Activated CD4-positive, alpha-beta T cell treated with anti-CD3 and anti-CD28 coated beads, Interleukin-2, amount 50 U/mL, for 16 hours (primary cell): ENCODE data around the gene MAML2.

ENCODE experiments used
- DNase-seq: peaks from one replicate; pipeline ENCODE4 v3.0.0-alpha.2; 2020

MAML2 gene

GRCh38 chr11:96055706-96056387 lies 287.1 kb downstream of the MAML2 start:
- peak; percentile 43 for DNase-seq

- DNase-seq: peak; percentile 37
These were observed 287.9 kb downstream of the MAML2 start for GRCh38 chr11:96054870-96055705.

GRCh38 chr11:96052921-96053651 lies 289.9 kb downstream of the MAML2 start:
- no peak for DNase-seq

- peak; percentile 64 for DNase-seq
These were observed 291.2 kb downstream of the MAML2 start for GRCh38 chr11:96051820-96052219.

- DNase-seq: no peak
These were observed 292.4 kb downstream of the MAML2 start for GRCh38 chr11:96050435-96051182.

DNA sequence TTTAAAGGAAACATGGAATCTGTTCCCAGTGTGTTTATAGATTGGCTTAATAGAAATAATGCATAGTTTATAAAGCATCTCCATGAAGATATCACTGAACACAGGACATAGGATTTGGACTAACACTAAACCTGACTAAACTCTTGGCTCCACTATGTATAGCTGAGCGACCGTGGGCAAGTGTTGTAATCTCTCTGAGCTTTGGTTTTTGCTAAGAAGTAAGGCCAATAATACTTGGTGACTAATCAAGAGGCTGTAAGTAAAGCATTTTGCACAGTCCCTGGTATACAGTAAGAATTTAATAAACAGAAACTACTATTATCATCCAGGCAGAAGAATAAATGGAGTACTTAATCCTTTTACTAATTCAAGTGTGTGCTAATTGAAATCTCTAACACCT lies 293.6 kb downstream of the MAML2 start:
- no peak for DNase-seq

GRCh38 chr11:96045622-96046456 lies 297.2 kb downstream of the MAML2 start:
- no peak for DNase-seq

DNA sequence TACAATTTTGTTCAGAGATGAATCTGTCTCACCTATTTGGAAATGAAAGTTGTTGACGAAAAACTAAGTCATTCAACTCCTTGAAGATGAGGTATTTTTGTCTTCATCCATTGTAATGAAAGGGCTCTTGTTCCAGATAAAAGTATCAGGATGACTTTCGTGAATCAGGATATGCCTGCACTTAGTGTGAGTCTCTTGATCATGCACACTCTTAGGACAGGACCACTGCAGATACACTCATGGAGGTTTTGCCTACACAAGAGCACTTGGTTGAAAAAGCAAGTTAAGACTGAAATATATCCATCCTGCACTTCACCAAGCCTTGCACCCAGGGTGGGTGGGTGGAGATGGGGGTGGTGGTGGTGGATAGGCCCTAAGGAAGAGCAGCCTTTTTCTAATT lies 298.2 kb downstream of the MAML2 start:
- DNase-seq: peak; percentile 18

GRCh38 chr11:96044311-96044710 lies 298.7 kb downstream of the MAML2 start:
- no peak for DNase-seq

GRCh38 chr11:96043291-96043690 lies 299.7 kb downstream of the MAML2 start:
- DNase-seq: no peak

GRCh38 chr11:96038046-96038445 lies 304.9 kb downstream of the MAML2 start:
- DNase-seq: no peak

DNA sequence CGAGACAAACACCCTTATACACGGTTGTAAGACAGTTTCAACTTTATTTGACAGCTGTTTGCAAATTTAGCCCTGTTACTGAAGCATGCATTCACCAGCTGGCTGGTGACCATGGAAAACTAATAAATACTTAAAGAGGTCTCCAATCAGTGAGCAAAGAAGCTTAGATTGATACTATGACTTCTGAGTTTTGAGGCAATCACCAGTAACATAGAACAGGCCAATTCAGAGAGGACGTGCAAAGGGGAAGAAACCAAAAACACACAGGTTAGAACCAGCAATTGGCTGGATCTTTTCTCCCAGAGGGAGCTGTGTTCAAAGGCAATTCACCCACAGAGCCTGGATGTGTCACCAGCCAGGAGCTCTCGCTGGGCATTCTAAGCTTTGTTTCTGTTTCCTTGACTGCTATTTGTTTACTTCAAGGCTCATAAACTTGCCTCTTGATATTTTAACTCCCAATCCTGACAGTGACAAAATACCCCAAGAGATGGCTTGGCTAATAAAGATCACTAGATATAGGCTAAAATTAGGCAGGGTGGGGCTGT lies 305.5 kb downstream of the MAML2 start:
- no peak for DNase-seq

DNA sequence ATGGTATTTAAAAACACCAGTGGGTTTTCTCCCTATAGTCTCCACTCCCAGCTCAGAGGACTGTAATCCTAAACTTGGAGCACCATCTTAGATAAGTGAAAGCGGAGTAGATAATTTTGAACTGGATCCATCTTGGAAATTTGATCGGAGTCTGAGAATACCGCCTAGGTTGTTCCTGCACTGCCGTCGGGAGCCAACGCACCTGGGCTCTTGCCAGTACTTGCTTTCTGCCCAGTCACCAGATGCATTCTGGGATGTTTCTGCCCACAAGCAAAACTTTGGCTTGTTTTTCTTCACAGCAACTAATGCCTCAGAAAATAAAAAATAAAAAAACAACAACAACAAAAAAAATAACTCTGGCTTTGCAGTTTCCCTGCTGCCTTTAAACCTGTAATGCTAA lies 306.1 kb downstream of the MAML2 start:
- no peak for DNase-seq

DNA sequence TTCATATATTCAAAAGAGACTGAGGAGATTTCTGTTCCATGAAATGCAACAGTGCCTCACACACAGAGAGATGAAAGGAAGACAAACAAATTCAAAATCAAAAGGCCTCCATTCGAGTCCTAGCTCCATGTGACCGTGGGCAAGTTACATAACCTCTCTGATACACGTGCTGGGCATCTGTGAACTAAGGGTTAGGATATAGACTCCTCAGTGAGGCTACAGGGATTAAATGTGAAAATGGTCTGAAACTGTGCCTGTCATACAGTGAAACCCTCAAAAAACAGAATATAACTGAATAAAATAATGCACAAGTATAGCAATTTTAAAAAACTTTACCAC lies 307.3 kb downstream of the MAML2 start:
- DNase-seq: no peak

GRCh38 chr11:96035031-96035739 lies 307.8 kb downstream of the MAML2 start:
- no peak for DNase-seq

DNA sequence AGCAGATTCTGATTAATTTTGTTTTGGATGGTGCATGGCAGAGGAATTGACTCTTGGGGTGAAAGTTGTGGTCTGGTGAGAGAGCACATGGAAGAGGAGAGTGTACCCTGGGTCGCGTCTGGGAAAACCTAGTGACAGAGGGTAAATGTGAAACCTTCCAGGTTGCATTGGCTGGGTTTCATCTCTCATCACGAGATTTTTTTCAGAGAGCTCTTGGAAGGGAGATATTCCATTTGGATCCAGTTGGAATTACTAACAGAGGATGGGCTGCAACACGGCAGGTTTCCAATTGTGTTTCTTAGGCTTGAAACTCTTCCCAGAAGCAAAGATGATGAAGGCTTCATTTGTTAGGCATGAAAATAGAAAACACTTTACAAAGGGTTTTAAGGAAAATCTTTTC lies 309.4 kb downstream of the MAML2 start:
- no peak for DNase-seq

DNA sequence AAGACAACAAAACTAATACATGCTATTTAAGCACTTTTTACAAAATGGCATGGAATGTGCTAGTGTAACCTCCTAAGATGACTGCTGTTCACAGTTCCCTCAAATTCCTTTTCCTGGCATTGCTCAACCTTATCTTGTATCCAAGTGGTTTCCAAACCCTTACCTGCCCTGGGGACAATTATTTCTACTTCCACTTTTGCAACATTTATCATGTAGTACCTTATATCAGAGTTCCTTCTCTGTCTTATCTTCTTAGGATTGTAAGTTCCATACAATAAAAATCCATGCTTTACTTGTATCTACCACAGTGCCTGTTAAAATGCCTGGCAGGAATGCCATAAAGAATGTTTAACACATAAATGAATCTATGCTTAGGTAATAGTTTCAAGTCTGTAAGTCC lies 309.9 kb downstream of the MAML2 start:
- DNase-seq: no peak

GRCh38 chr11:96028746-96029145 lies 314.2 kb downstream of the MAML2 start:
- no peak for DNase-seq

- no peak for DNase-seq
These were observed 316.0 kb downstream of the MAML2 start for GRCh38 chr11:96027021-96027420.

GRCh38 chr11:96026310-96026709 lies 316.7 kb downstream of the MAML2 start:
- DNase-seq: no peak

- DNase-seq: no peak
These were observed 318.3 kb downstream of the MAML2 start for GRCh38 chr11:96024666-96025065.
